HepG2 (cell line): ENCODE results near the gene FOSL2. TPM values are rescaled to one million over a fixed set of nuclear protein-coding genes. Genes with fewer than 3 reads are reported as not detected.

ENCODE experiments used
- ATAC-seq: fragments of 200-7000 bp; cut with Tn5 transposase; 3 replicates; pipeline ENCODE4 v1.9.1; 2020; ENCODE audit warnings: mild to moderate bottlenecking, moderate library complexity
- BruUV-seq: library from RNA; stranded (reverse); fragments of 400-500 nt; replicated peaks from 2 replicates; lab custom pipeline; 2021; lab: Mats Ljungman, UMichigan
- CTCF ChIA-PET: fragments of 300-600 bp; formaldehyde crosslinking; extraction: SDS; loops from one replicate; lab custom pipeline; 2021; ENCODE audit warnings: low total read pairs, inconsistent platforms, low intra/inter-chr PET ratio; lab: Yijun Ruan, JAX
- POLR2A ChIA-PET: fragments of 350-600 bp; sonication (Branson Sonifier 250); formaldehyde crosslinking; loops from one replicate; lab custom pipeline; 2020; ENCODE audit warnings: antibody characterized with exemption, inconsistent platforms; lab: Yijun Ruan, JAX
- DNase-seq: peaks from one replicate; pipeline ENCODE4 v3.0.0-alpha.2; 2015; ENCODE audit warnings: low spot score
- FAIRE-seq: peaks from 3 replicates; lab custom pipeline; 2011; peaks lifted over from hg19 to GRCh38; lab: Jason Lieb, UNC
- H2AFZ ChIP-seq: one replicate; pipeline ENCODE4 v1.6.1; 2011; ENCODE audit warnings: low read length, inconsistent platforms
- H3K27ac ChIP-seq: fragments of 300-600 bp; 3 replicates; pipeline ENCODE4 v1.8.0; 2011; ENCODE audit warnings: mixed run types, mild to moderate bottlenecking, mixed read lengths, low read length, inconsistent platforms; ENCODE audit not compliant: insufficient read depth; ENCODE audit errors: extremely low read length
- H3K27me3 ChIP-seq, 2 experiments: fragments of 200-600 bp in 1 of 2; 2 replicates in 1 of 2; 3 replicates in 1 of 2; pipeline versions ENCODE4 v1.6.0 to v1.8.0; 2011; ENCODE audit warnings: low read length in 2 of 2, mild to moderate bottlenecking in 2 of 2, moderate library complexity in 2 of 2, inconsistent platforms in 1 of 2; ENCODE audit not compliant: insufficient read depth in 2 of 2, control insufficient read depth in 1 of 2
- H3K36me3 ChIP-seq, 2 experiments: fragments of 200-600 bp in 1 of 2; replicated peaks in 1 of 2; 2 replicates in 1 of 2; 3 replicates in 1 of 2; pipeline versions ENCODE4 v1.5.1 to v1.8.0; 2011; ENCODE audit warnings: low read length in 2 of 2, inconsistent platforms in 1 of 2; ENCODE audit not compliant: insufficient read depth in 2 of 2, control insufficient read depth in 1 of 2
- H3K4me1 ChIP-seq: 2 replicates; pipeline ENCODE4 v1.5.1; 2012; ENCODE audit warnings: low read length, inconsistent platforms; ENCODE audit not compliant: insufficient read depth
- H3K4me2 ChIP-seq: 2 replicates; pipeline ENCODE4 v1.6.0; 2011; ENCODE audit warnings: low read depth, low read length, inconsistent platforms
- H3K4me3 ChIP-seq, 3 experiments: fragments of 200-600 bp in 1 of 3; sonication (generic), shearing (Covaris generic) in 1 of 3; replicated peaks in 1 of 3; 2 replicates each; pipeline ENCODE4 v1.5.1; 2011 to 2016; ENCODE audit warnings: low read length in 3 of 3, inconsistent platforms in 2 of 3, low read depth in 2 of 3, mild to moderate bottlenecking in 2 of 3, control low read depth in 1 of 3, mixed read lengths in 1 of 3; ENCODE audit not compliant: insufficient read depth in 1 of 3
- H3K79me2 ChIP-seq: one replicate; pipeline ENCODE4 v1.6.1; 2011; ENCODE audit warnings: low read length, inconsistent platforms; ENCODE audit not compliant: insufficient read depth
- H3K9ac ChIP-seq: 2 replicates; pipeline ENCODE4 v1.6.0; 2011; ENCODE audit warnings: mild to moderate bottlenecking, low read depth, low read length, inconsistent platforms; ENCODE audit not compliant: insufficient read depth
- H3K9me3 ChIP-seq: 2 replicates; pipeline ENCODE4 v1.5.1; 2012; ENCODE audit warnings: mild to moderate bottlenecking, low read length
- H4K20me1 ChIP-seq: 2 replicates; pipeline ENCODE4 v1.6.0; 2011; ENCODE audit warnings: inconsistent platforms, mild to moderate bottlenecking, low read length, moderate library complexity; ENCODE audit not compliant: insufficient read depth
- FOXC1 ChIP-seq: sonication (generic); formaldehyde crosslinking; IDR thresholded peaks from 2 replicates; pipeline ENCODE4 v1.8.0; 2022; ENCODE audit warnings: mild to moderate bottlenecking, missing genetic modification reagents, borderline replicate concordance
- HOXA9 ChIP-seq: sonication (generic); formaldehyde crosslinking; IDR thresholded peaks from 2 replicates; pipeline ENCODE4 v1.8.1; 2022; ENCODE audit warnings: missing genetic modification reagents, mild to moderate bottlenecking, moderate library complexity, borderline replicate concordance
- MAFF ChIP-seq: IDR thresholded peaks from 2 replicates; pipeline ENCODE4 v1.6.1; 2011; ENCODE audit warnings: low read depth, low read length, improper control_type of control experiment
- MAFK ChIP-seq, 2 experiments: IDR thresholded peaks in 1 of 2; conservative IDR thresholded peaks in 1 of 2; 2 replicates each; pipeline ENCODE4 v1.6.1; 2011; ENCODE audit warnings: improper control_type of control experiment in 2 of 2, low read length in 2 of 2
- MTERF4 ChIP-seq: sonication (generic); formaldehyde crosslinking; IDR thresholded peaks from 2 replicates; pipeline ENCODE4 v1.8.0; 2023; ENCODE audit warnings: mild to moderate bottlenecking, missing genetic modification reagents
- NFATC3 ChIP-seq: sonication (generic); formaldehyde crosslinking; IDR thresholded peaks from 2 replicates; pipeline ENCODE4 v1.5.1; 2020; ENCODE audit warnings: mild to moderate bottlenecking, missing genetic modification reagents
- SIN3B ChIP-seq: fragments of 150-350 bp; IDR thresholded peaks from 2 replicates; pipeline ENCODE4 v1.6.1; 2014; ENCODE audit warnings: low read length
- SIX1 ChIP-seq: sonication (generic); formaldehyde crosslinking; IDR thresholded peaks from 2 replicates; pipeline ENCODE4 v1.4.0; 2020; ENCODE audit warnings: missing genetic modification reagents, borderline replicate concordance
- STAG1 ChIP-seq: sonication (generic); formaldehyde crosslinking; IDR thresholded peaks from 2 replicates; pipeline ENCODE4 v1.4.0; 2020; ENCODE audit warnings: missing genetic modification reagents
- TARDBP ChIP-seq: sonication (generic); formaldehyde crosslinking; IDR thresholded peaks from 2 replicates; pipeline ENCODE4 v1.8.0; 2022; ENCODE audit warnings: mild to moderate bottlenecking, missing genetic modification reagents
- U2AF1 ChIP-seq: fragments of 200-400 bp; formaldehyde crosslinking; optimal IDR thresholded peaks from 2 replicates; pipeline ENCODE3; 2017; ENCODE audit warnings: mild to moderate bottlenecking, low read depth, low read length
- ZBTB1 ChIP-seq: sonication (generic); formaldehyde crosslinking; IDR thresholded peaks from 2 replicates; pipeline ENCODE4 v1.4.0; 2020; ENCODE audit warnings: missing genetic modification reagents, borderline replicate concordance
- ZBTB21 ChIP-seq: sonication (generic); formaldehyde crosslinking; IDR thresholded peaks from 2 replicates; pipeline ENCODE4 v1.4.0; 2020; ENCODE audit warnings: missing genetic modification reagents
- ZFAT ChIP-seq: sonication (generic); formaldehyde crosslinking; conservative IDR thresholded peaks from 2 replicates; pipeline ENCODE4 v1.8.1; 2023; ENCODE audit warnings: missing genetic modification reagents, inconsistent platforms
- ZFP41 ChIP-seq: sonication (generic); formaldehyde crosslinking; IDR thresholded peaks from 2 replicates; pipeline ENCODE4 v1.4.0; 2020; ENCODE audit warnings: mild to moderate bottlenecking, missing genetic modification reagents, borderline replicate concordance
- ZFP62 ChIP-seq: sonication (generic); formaldehyde crosslinking; IDR thresholded peaks from 2 replicates; pipeline ENCODE4 v1.4.0; 2020; ENCODE audit warnings: missing genetic modification reagents
- ZSCAN25 ChIP-seq: sonication (generic); formaldehyde crosslinking; IDR thresholded peaks from 2 replicates; pipeline ENCODE4 v1.8.0; 2022; ENCODE audit warnings: mild to moderate bottlenecking, missing genetic modification reagents
- WGBS: methylation state at CpG from one replicate; pipeline ENCODE4 v1.1.6; 2017; ENCODE audit warnings: low lambda C conversion rate; 5-methylcytosine and 5-hydroxymethylcytosine counted together
- in situ Hi-C: cut with HindIII; loops from 2 replicates; pipeline ENCODE4 v1.10.0; 2017; ENCODE audit warnings: low pct_unique_long_range_greater_than_20kb; ENCODE audit not compliant: extremely low pct_ligation_motif_present
- intact Hi-C: fragments of 100-400 bp; cut with micrococcal nuclease; formaldehyde crosslinking; loops from one replicate; pipeline ENCODE4 v1.10.0; 2022; ENCODE audit not compliant: unreplicated experiment
- polyA plus RNA-seq, 8 experiments: library from polyadenylated mRNA; depleted of rRNA in 3 of 8; stranded (reverse) in 7 of 8; unstranded in 1 of 8; fragments of >200 nt; fragmentation: Illumina TruSeq in 4 of 8; extraction: Trizol in 4 of 8; gene quantifications; 2 replicates each; pipeline versions ENCODE4 v1.2.1 to v1.2.3, GENCODE V29; 2011 to 2016; ENCODE audit warnings: low read depth in 4 of 8, missing spikeins in 1 of 8, mixed read lengths in 1 of 8; ENCODE audit not compliant: insufficient read depth in 1 of 8
- total RNA-seq, 5 experiments: library from RNA; depleted of rRNA; stranded (reverse); fragments of >200 nt; fragmentation: Illumina TruSeq; extraction: Trizol; gene quantifications; 2 replicates each; pipeline ENCODE4 v1.2.3, GENCODE V29; 2016; ENCODE audit warnings: low read depth in 1 of 5
- TF ChIP-seq, protein P1 (sequence below): sonication (generic); formaldehyde crosslinking; IDR thresholded peaks from 2 replicates; pipeline ENCODE4 v1.4.0; 2020; ENCODE audit warnings: mild to moderate bottlenecking, missing genetic modification reagents
- TF ChIP-seq, protein P2 (sequence below): sonication (generic); formaldehyde crosslinking; conservative IDR thresholded peaks from 2 replicates; pipeline ENCODE4 v1.8.0; 2022; ENCODE audit warnings: missing genetic modification reagents

The FOSL2 gene
- total and polyA plus RNA-seq, 2 of the 13 experiments (the other 11 are each of a cell fraction or from before 2014, with no cell fraction given): 3.4 to 18.1 TPM

GRCh38 chr2:28360718-28361293 lies 31.9 kb upstream of the FOSL2 start:
- Histone ChIP-seq H3K4me2 (no peak overlapping the region), H3K9ac (no peak overlapping the region), H3K9me3 (no peaks in the 10 kb centered on the region), H3K4me1 (peaks cover 43% of the 10 kb centered on the region), H3K79me2 (no peaks in the 10 kb centered on the region), H2AFZ (no peak overlapping the region), H3K27me3 (peaks cover 0 to 30% of the 10 kb centered on the region in 2 experiments; a peak in 4 of 5 replicates), H3K27ac (no peak overlapping the region), H3K36me3 (no peaks in the 10 kb centered on the region), H4K20me1 (no peaks in the 10 kb centered on the region), H3K4me3 (no peak overlapping the region)
- no peak for DNase-seq
- WGBS: 59% methylated on average over 12 of the region's 12 CpGs
- ChIA-PET CTCF (no interaction called here), POLR2A (no interaction called here)
- no TSS peak for BruUV-seq
- in situ Hi-C loops (no loop called here), intact Hi-C loops (no loop called here)
- no peak for FAIRE-seq
- ATAC-seq: no peak
- TF ChIP-seq TARDBP: no peak
- no peak for TF ChIP-seq SIN3B
- TF ChIP-seq ZBTB21 (CRISPR knock-in tag): no peak
- TF ChIP-seq ZSCAN25 (CRISPR knock-in tag): 0 out of 2 replicates have a peak, but pooled peaks have one; percentile 30
- no peak for TF ChIP-seq NFATC3 (CRISPR knock-in tag)
- no peak for TF ChIP-seq ZFP41 (CRISPR knock-in tag)
- TF ChIP-seq ZFAT (CRISPR knock-in tag): no peak
- no peak for TF ChIP-seq SIX1 (CRISPR knock-in tag)
- TF ChIP-seq, protein P1, sequence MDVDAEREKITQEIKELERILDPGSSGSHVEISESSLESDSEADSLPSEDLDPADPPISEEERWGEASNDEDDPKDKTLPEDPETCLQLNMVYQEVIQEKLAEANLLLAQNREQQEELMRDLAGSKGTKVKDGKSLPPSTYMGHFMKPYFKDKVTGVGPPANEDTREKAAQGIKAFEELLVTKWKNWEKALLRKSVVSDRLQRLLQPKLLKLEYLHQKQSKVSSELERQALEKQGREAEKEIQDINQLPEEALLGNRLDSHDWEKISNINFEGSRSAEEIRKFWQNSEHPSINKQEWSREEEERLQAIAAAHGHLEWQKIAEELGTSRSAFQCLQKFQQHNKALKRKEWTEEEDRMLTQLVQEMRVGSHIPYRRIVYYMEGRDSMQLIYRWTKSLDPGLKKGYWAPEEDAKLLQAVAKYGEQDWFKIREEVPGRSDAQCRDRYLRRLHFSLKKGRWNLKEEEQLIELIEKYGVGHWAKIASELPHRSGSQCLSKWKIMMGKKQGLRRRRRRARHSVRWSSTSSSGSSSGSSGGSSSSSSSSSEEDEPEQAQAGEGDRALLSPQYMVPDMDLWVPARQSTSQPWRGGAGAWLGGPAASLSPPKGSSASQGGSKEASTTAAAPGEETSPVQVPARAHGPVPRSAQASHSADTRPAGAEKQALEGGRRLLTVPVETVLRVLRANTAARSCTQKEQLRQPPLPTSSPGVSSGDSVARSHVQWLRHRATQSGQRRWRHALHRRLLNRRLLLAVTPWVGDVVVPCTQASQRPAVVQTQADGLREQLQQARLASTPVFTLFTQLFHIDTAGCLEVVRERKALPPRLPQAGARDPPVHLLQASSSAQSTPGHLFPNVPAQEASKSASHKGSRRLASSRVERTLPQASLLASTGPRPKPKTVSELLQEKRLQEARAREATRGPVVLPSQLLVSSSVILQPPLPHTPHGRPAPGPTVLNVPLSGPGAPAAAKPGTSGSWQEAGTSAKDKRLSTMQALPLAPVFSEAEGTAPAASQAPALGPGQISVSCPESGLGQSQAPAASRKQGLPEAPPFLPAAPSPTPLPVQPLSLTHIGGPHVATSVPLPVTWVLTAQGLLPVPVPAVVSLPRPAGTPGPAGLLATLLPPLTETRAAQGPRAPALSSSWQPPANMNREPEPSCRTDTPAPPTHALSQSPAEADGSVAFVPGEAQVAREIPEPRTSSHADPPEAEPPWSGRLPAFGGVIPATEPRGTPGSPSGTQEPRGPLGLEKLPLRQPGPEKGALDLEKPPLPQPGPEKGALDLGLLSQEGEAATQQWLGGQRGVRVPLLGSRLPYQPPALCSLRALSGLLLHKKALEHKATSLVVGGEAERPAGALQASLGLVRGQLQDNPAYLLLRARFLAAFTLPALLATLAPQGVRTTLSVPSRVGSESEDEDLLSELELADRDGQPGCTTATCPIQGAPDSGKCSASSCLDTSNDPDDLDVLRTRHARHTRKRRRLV (CRISPR knock-in tag): no peak
- no peak for TF ChIP-seq HOXA9 (CRISPR knock-in tag)
- TF ChIP-seq ZFP62 (CRISPR knock-in tag): no peak
- no peak for TF ChIP-seq MTERF4 (CRISPR knock-in tag)
- peak; percentile 65 for TF ChIP-seq MAFF
- no peak for TF ChIP-seq U2AF1
- no peak for TF ChIP-seq FOXC1 (CRISPR knock-in tag)
- TF ChIP-seq STAG1 (CRISPR knock-in tag): no peak
- TF ChIP-seq MAFK (conservative IDR thresholded peaks at IDR 0.05 in 1 of 2, IDR thresholded peaks at IDR 0.05 in 1 of 2; ENCODE audit: low read length in 2 of 2): peak; percentile 76 to 79
- TF ChIP-seq, protein P2, sequence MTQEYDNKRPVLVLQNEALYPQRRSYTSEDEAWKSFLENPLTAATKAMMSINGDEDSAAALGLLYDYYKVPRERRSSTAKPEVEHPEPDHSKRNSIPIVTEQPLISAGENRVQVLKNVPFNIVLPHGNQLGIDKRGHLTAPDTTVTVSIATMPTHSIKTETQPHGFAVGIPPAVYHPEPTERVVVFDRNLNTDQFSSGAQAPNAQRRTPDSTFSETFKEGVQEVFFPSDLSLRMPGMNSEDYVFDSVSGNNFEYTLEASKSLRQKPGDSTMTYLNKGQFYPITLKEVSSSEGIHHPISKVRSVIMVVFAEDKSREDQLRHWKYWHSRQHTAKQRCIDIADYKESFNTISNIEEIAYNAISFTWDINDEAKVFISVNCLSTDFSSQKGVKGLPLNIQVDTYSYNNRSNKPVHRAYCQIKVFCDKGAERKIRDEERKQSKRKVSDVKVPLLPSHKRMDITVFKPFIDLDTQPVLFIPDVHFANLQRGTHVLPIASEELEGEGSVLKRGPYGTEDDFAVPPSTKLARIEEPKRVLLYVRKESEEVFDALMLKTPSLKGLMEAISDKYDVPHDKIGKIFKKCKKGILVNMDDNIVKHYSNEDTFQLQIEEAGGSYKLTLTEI (CRISPR knock-in tag): no peak
- no peak for TF ChIP-seq ZBTB1 (CRISPR knock-in tag)
